NT2/D1 (cell line): ENCODE measurements around the gene IKZF5.

ENCODE experiments used
- SUZ12 ChIP-seq: IDR thresholded peaks from 2 replicates; pipeline ENCODE4 v1.6.1; 2011; ENCODE audit not compliant: insufficient read length, insufficient read depth; ENCODE audit errors: extremely low read depth
- YY1 ChIP-seq: IDR thresholded peaks from 2 replicates; pipeline ENCODE4 v1.6.1; 2011; ENCODE audit not compliant: insufficient read length, insufficient read depth
- ZNF274 ChIP-seq: IDR thresholded peaks from 2 replicates; pipeline ENCODE4 v1.6.1; 2011; ENCODE audit warnings: mild to moderate bottlenecking, low read depth, low read length

DNA sequence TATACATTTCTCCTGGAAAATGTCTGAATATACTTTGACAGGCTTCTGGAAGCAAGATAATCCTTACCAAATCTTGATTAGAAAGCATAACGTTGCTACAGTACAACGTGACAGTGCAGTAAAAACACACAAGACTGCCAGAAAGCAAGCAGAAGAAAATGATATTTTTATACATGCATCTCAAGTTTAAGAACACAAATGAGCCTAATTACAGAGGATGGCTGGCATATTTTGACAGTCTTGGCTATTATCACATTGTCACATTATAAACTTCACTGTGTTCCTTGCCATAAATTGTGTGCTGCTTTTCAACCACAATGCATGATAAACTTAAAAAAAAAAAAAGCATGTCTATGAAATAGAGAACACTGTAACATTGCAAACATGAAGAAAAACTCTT lies 4.3 kb downstream of the IKZF5 start:
- TF ChIP-seq ZNF274, result no peak
- TF ChIP-seq YY1, result no peak
- TF ChIP-seq SUZ12, result no peak
